ENCODE measurements around the gene STMN3. TPM values are rescaled to one million over a fixed set of nuclear protein-coding genes. Genes with fewer than 3 reads are reported as not detected.
A peak's percentile ranks its signal among the peaks of the same experiment; 100 is the strongest.

Gene STMN3
- total RNA-seq, 1 experiment from 2014 or later, result 27.9 TPM

- Histone ChIP-seq H3K4me3 (ENCODE audit: low read depth, low read length) (no peak overlapping the region), H3K27me3 (replicated peaks; ENCODE audit: control insufficient read depth, insufficient read depth, low read length) (no peaks in the 10 kb centered on the region), H3K4me1 (peaks cover 28% of the 10 kb centered on the region), H3K9me3 (no peaks in the 10 kb centered on the region), H3K36me3 (ENCODE audit: control insufficient read depth, insufficient read depth, low read length) (peaks cover 12% of the 10 kb centered on the region)
- peak; percentile 29 to 58 for DNase-seq
- Mint-ChIP-seq H3K27ac (ENCODE audit: unreplicated experiment) (peak overlapping the region; percentile 30), H3K9me3 (ENCODE audit: unreplicated experiment) (no peaks in the 10 kb centered on the region), H3K36me3 (ENCODE audit: insufficient read depth, unreplicated experiment) (peaks cover 100% of the 10 kb centered on the region), H3K4me1 (ENCODE audit: low read depth, unreplicated experiment) (peaks cover 13% of the 10 kb centered on the region), H3K27me3 (ENCODE audit: insufficient read depth, unreplicated experiment) (no peaks in the 10 kb centered on the region), H3K4me3 (ENCODE audit: unreplicated experiment) (no peak overlapping the region)
- CTCF ChIA-PET, result no interaction called here
- TF ChIP-seq CTCF (IDR thresholded peaks at IDR 0.05; ENCODE audit: insufficient read depth in 1 of 2, low read depth in 1 of 2, low read length in 1 of 2, severe bottlenecking in 1 of 2, unreplicated experiment in 1 of 2), result no peak
- POLR2A ChIA-PET, result no interaction called here
- no TSS peak for BruUV-seq (replicated peaks)
- intact Hi-C loops (cut with micrococcal nuclease; ENCODE audit: unreplicated experiment), result no loop called here
These were observed 48.3 kb upstream of the STMN3 start for GRCh38 chr20:63701329-63702035.

DNA sequence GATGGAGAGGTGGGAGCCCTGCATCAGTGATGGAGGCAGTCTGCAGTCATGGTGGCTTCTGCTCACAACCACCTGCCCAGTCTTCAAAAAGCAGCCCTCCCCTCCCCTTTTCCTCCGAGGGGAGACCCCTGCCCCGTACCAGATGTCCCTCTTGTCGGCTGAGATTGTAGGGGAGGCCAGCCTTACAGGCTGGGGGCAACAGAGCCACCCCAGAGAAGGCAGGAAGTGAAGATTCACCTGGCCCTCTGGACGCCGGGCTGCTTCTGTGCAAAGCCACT lies 47.8 kb upstream of the STMN3 start:
- no peaks in the 10 kb centered on the region for H3K27me3 ChIP-seq (replicated peaks; ENCODE audit: control insufficient read depth, insufficient read depth, low read length)
- no peak overlapping the region for H3K4me3 Mint-ChIP-seq (ENCODE audit: unreplicated experiment)
- CTCF ChIA-PET, result no interaction called here
- H3K9me3 Mint-ChIP-seq (ENCODE audit: unreplicated experiment), result no peaks in the 10 kb centered on the region
- H3K27me3 Mint-ChIP-seq (ENCODE audit: insufficient read depth, unreplicated experiment), result peaks cover 2% of the 10 kb centered on the region
- H3K27ac Mint-ChIP-seq (ENCODE audit: unreplicated experiment), result peak overlapping the region; percentile 30
- peaks cover 8% of the 10 kb centered on the region for H3K36me3 ChIP-seq (ENCODE audit: control insufficient read depth, insufficient read depth, low read length)
- H3K4me3 ChIP-seq (ENCODE audit: low read depth, low read length), result no peak overlapping the region
- peaks cover 26% of the 10 kb centered on the region for H3K4me1 ChIP-seq
- H3K36me3 Mint-ChIP-seq (ENCODE audit: insufficient read depth, unreplicated experiment), result peaks cover 100% of the 10 kb centered on the region
- peak in 1 of 2 experiments; percentile 14 for DNase-seq
- H3K4me1 Mint-ChIP-seq (ENCODE audit: low read depth, unreplicated experiment), result peaks cover 11% of the 10 kb centered on the region
- POLR2A ChIA-PET, result no interaction called here
- TF ChIP-seq CTCF (IDR thresholded peaks at IDR 0.05; ENCODE audit: insufficient read depth in 1 of 2, low read depth in 1 of 2, low read length in 1 of 2, severe bottlenecking in 1 of 2, unreplicated experiment in 1 of 2), result no peak
- no peaks in the 10 kb centered on the region for H3K9me3 ChIP-seq
- no TSS peak for BruUV-seq (replicated peaks)
- intact Hi-C loops (cut with micrococcal nuclease; ENCODE audit: unreplicated experiment), result no loop called here

DNA sequence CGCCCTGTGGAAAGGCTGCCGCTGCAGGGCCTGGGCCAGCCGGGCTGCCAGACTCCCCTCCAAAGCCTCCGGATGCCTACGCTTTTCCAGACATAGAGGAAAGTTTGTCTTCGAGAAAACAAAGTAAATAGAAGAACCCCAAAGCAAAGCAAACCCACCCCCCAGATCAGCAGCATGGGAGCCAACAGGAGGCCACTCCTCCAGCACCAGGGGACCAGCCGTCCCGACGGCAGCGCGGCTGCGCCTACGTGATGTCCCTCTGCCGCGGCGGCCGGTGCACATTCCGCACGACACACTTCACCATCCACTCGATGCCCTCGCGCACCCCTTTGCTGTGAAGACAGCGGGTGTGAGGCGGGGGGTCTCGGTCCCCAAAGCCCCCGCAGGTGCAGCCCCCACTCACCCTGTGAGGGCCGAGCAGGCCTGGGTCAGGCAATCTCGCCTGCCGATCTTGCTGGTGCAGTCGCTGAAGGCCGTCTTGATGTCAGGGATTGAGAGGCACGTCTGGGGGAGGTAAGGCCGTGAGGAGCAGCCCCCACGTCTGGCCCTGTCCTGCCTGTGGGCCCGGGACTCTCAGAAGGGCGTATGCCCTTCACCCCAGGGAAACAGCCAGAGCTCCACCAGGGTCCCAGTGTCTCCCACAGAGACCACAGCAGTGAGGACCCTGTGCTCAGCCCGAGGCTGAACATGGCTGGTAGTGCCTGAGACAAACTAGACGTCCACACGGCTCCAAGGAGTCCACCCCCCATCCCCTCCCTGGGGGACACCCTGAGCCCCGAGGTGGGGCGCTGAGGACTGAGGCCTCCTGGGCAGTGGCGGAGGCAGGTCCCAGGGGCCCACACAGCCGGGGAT lies 47.2 kb upstream of the STMN3 start:
- intact Hi-C loops (cut with micrococcal nuclease; ENCODE audit: unreplicated experiment), result no loop called here
- H3K4me1 ChIP-seq, result peaks cover 26% of the 10 kb centered on the region
- POLR2A ChIA-PET, result no interaction called here

More for the DNA sequence above, 47.2 kb upstream of the STMN3 start:
- Mint-ChIP-seq H3K4me1 (ENCODE audit: low read depth, unreplicated experiment) (peaks cover 11% of the 10 kb centered on the region), H3K9me3 (ENCODE audit: unreplicated experiment) (no peaks in the 10 kb centered on the region), H3K4me3 (ENCODE audit: unreplicated experiment) (no peak overlapping the region), H3K27ac (ENCODE audit: unreplicated experiment) (peak overlapping the region; percentile 30), H3K36me3 (ENCODE audit: insufficient read depth, unreplicated experiment) (peaks cover 100% of the 10 kb centered on the region), H3K27me3 (ENCODE audit: insufficient read depth, unreplicated experiment) (peaks cover 2% of the 10 kb centered on the region)
- TF ChIP-seq CTCF (IDR thresholded peaks at IDR 0.05; ENCODE audit: insufficient read depth in 1 of 2, low read depth in 1 of 2, low read length in 1 of 2, severe bottlenecking in 1 of 2, unreplicated experiment in 1 of 2), result no peak
- H3K9me3 ChIP-seq, result no peaks in the 10 kb centered on the region
- BruUV-seq (replicated peaks), result no TSS peak
- DNase-seq, result peak; percentile 38 to 49
- H3K27me3 ChIP-seq (replicated peaks; ENCODE audit: control insufficient read depth, insufficient read depth, low read length), result no peaks in the 10 kb centered on the region
- H3K4me3 ChIP-seq (ENCODE audit: low read depth, low read length), result no peak overlapping the region
- H3K36me3 ChIP-seq (ENCODE audit: control insufficient read depth, insufficient read depth, low read length), result peaks cover 5% of the 10 kb centered on the region; the same call in 1 of the 2 replicates
- CTCF ChIA-PET, result no interaction called here

Data from Caco-2 (cell line).